ENCODE measurements around the gene PLET1. TPM values are rescaled to one million over a fixed set of nuclear protein-coding genes. Genes with fewer than 3 reads are reported as not detected.
A peak's percentile ranks its signal among the peaks of the same experiment; 100 is the strongest.

PLET1 gene
- total RNA-seq, 1 donor from 2014 or later, result not detected

DNA sequence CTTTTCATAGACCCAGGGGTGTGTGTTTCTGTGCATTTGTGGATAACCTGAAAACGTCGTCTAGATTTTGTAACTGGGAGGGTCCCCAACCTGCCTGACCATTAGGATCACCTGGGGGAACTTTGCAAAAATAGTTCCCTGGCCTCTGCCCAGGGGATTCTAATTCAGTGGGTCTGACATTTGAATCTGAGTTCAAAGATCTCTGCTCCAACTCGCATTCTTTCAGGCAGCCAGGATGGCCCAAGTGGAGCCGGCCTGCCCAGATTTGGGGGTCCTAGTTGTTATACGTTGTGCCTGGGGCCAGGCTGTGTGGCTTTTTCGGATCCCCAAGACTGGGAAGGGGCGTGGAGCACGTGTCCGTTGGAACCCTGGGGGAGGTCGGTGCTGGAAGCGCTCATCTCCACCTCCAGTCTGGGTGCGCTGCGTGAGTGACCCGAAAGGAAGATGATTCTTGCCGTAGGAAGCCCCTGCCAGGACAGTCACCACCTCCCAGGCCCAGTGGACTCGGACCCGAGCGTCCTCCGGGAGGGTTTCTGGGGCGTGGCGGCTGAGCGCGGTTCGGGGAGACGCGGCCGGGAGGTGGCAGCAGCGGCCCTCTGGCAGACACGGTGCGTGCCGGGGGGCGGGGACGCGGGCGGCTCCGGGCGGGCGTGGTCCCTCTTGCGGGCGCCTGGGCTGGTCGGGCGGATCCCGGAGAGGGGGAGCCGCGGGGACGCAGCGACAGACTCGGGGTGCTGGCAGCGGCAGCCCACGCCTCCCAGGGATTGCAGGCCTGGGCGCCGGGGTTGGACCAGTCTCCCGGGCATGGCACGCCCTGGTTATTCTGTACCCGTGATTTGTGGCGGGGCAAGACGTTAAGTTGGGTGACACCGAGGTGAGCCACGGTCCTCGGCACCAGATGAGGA is 29.2 kb upstream of the PLET1 start:
- Mint-ChIP-seq H3K4me3 (ENCODE audit: unreplicated experiment) (peak overlapping the region; percentile 86), H3K4me1 (ENCODE audit: low read depth, unreplicated experiment) (peaks cover 25% of the 10 kb centered on the region), H3K27me3 (ENCODE audit: low read depth, unreplicated experiment) (peaks cover 9% of the 10 kb centered on the region), H3K36me3 (ENCODE audit: low read depth, unreplicated experiment) (peaks cover 5% of the 10 kb centered on the region), H3K9me3 (ENCODE audit: unreplicated experiment) (no peaks in the 10 kb centered on the region), H3K27ac (ENCODE audit: unreplicated experiment) (peak overlapping the region; percentile 83)
- H3K79me2 ChIP-seq (ENCODE audit: insufficient read depth, low read length), result no peaks in the 10 kb centered on the region
- H2AFZ ChIP-seq (ENCODE audit: low read depth, low read length), result peak overlapping the region; percentile 88
- no peak for FAIRE-seq
- no peaks in the 10 kb centered on the region for H3K9me3 ChIP-seq (ENCODE audit: insufficient read depth, low read depth, low read length)
- no peak for DNase-seq (ENCODE audit: low read depth)
- peaks cover 31% of the 10 kb centered on the region for H3K4me1 ChIP-seq (ENCODE audit: insufficient read depth, low read length)
- H3K4me2 ChIP-seq (ENCODE audit: low read length), result peak overlapping the region; percentile 93
- H3K4me3 ChIP-seq (ENCODE audit: insufficient read depth, low read depth, low read length), result peak overlapping the region; percentile 66
- no peaks in the 10 kb centered on the region for H3K27me3 ChIP-seq (ENCODE audit: insufficient read depth, low read length)
- peak overlapping the region; percentile 51 for H3K27ac ChIP-seq (ENCODE audit: low read depth, low read length)
- H3K9ac ChIP-seq (ENCODE audit: low read length), result peak overlapping the region; percentile 82
- no peak for TF ChIP-seq EZH2 (IDR thresholded peaks at IDR 0.05; ENCODE audit: insufficient read depth, low read length)
- TF ChIP-seq, protein P1, sequence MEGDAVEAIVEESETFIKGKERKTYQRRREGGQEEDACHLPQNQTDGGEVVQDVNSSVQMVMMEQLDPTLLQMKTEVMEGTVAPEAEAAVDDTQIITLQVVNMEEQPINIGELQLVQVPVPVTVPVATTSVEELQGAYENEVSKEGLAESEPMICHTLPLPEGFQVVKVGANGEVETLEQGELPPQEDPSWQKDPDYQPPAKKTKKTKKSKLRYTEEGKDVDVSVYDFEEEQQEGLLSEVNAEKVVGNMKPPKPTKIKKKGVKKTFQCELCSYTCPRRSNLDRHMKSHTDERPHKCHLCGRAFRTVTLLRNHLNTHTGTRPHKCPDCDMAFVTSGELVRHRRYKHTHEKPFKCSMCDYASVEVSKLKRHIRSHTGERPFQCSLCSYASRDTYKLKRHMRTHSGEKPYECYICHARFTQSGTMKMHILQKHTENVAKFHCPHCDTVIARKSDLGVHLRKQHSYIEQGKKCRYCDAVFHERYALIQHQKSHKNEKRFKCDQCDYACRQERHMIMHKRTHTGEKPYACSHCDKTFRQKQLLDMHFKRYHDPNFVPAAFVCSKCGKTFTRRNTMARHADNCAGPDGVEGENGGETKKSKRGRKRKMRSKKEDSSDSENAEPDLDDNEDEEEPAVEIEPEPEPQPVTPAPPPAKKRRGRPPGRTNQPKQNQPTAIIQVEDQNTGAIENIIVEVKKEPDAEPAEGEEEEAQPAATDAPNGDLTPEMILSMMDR (IDR thresholded peaks at IDR 0.05; ENCODE audit: insufficient read depth, low read depth, low read length), result peak; percentile 33
- no peaks in the 10 kb centered on the region for H4K20me1 ChIP-seq (ENCODE audit: insufficient read depth, low read length)
- no peaks in the 10 kb centered on the region for H3K36me3 ChIP-seq (ENCODE audit: insufficient read depth, low read length)

DNA sequence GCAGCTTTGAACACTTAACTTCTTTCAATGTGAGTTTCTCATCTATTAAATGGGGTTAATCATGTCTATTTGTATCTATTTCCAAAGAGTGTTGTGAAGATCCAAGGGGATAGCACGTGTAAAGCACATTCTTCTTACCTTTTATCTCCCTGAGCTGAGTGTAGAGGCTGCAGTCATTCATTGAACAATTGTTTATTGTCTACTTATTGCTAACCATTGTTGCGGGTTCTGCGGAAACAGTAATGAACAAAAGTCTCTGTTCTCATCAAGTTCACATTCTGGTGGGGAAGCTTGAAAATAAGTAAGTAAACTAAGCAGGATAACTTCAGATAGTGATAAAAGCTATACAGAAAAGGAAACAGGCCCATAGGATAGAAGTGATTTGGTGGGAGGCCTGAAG is 27.4 kb upstream of the PLET1 start:
- Histone ChIP-seq H4K20me1 (ENCODE audit: insufficient read depth, low read length) (no peaks in the 10 kb centered on the region), H2AFZ (ENCODE audit: low read depth, low read length) (no peak overlapping the region), H3K4me3 (ENCODE audit: insufficient read depth, low read depth, low read length) (no peak overlapping the region), H3K4me1 (ENCODE audit: insufficient read depth, low read length) (peaks cover 17% of the 10 kb centered on the region), H3K9me3 (ENCODE audit: insufficient read depth, low read depth, low read length) (no peaks in the 10 kb centered on the region), H3K27me3 (ENCODE audit: insufficient read depth, low read length) (no peaks in the 10 kb centered on the region), H3K9ac (ENCODE audit: low read length) (no peak overlapping the region), H3K79me2 (ENCODE audit: insufficient read depth, low read length) (no peaks in the 10 kb centered on the region), H3K4me2 (ENCODE audit: low read length) (no peak overlapping the region), H3K36me3 (ENCODE audit: insufficient read depth, low read length) (no peaks in the 10 kb centered on the region), H3K27ac (ENCODE audit: low read depth, low read length) (no peak overlapping the region)
- no peak for TF ChIP-seq EZH2 (IDR thresholded peaks at IDR 0.05; ENCODE audit: insufficient read depth, low read length)
- TF ChIP-seq, protein P1 (IDR thresholded peaks at IDR 0.05; ENCODE audit: insufficient read depth, low read depth, low read length), result no peak
- FAIRE-seq (no peak), DNase-seq (ENCODE audit: low read depth) (no peak)
- H3K36me3 Mint-ChIP-seq (ENCODE audit: low read depth, unreplicated experiment), result peaks cover 2% of the 10 kb centered on the region
- peaks cover 13% of the 10 kb centered on the region for H3K27me3 Mint-ChIP-seq (ENCODE audit: low read depth, unreplicated experiment)
- H3K4me3 Mint-ChIP-seq (ENCODE audit: unreplicated experiment), result no peak overlapping the region
- H3K27ac Mint-ChIP-seq (ENCODE audit: unreplicated experiment), result no peak overlapping the region
- H3K9me3 Mint-ChIP-seq (ENCODE audit: unreplicated experiment), result no peaks in the 10 kb centered on the region
- peaks cover 19% of the 10 kb centered on the region for H3K4me1 Mint-ChIP-seq (ENCODE audit: low read depth, unreplicated experiment)

DNA sequence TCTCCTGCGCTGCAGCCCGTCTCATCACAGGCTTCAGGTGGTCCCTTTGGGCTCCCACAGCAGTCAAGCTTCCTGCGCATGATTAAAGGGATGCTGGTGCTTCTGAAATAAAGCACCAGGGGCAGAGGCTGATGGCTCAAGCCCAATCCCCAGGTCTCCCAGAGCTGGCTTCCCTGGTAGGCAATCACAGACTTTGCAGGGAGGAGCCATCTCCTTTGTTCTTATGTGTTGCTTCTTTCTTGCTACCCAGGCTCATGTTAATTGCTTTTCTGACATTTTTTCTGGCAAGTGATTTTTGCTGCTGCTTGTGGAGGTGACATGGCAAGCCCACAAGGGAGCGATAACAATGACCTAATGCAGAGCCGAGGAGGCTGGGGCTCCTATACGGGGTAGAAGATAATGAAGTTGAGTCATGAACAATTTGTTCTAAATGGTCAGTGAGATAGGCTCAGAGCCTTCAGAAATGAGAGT is 25.2 kb upstream of the PLET1 start:
- Mint-ChIP-seq H3K9me3 (ENCODE audit: unreplicated experiment) (no peaks in the 10 kb centered on the region), H3K4me1 (ENCODE audit: low read depth, unreplicated experiment) (peaks cover 13% of the 10 kb centered on the region), H3K27ac (ENCODE audit: unreplicated experiment) (no peak overlapping the region), H3K4me3 (ENCODE audit: unreplicated experiment) (no peak overlapping the region), H3K27me3 (ENCODE audit: low read depth, unreplicated experiment) (peaks cover 16% of the 10 kb centered on the region), H3K36me3 (ENCODE audit: low read depth, unreplicated experiment) (no peaks in the 10 kb centered on the region)
- no peak for TF ChIP-seq EZH2 (IDR thresholded peaks at IDR 0.05; ENCODE audit: insufficient read depth, low read length)
- TF ChIP-seq, protein P1 (IDR thresholded peaks at IDR 0.05; ENCODE audit: insufficient read depth, low read depth, low read length), result no peak
- Histone ChIP-seq H2AFZ (ENCODE audit: low read depth, low read length) (no peak overlapping the region), H3K4me2 (ENCODE audit: low read length) (no peak overlapping the region), H3K4me1 (ENCODE audit: insufficient read depth, low read length) (peaks cover 13% of the 10 kb centered on the region), H3K27ac (ENCODE audit: low read depth, low read length) (no peak overlapping the region), H3K79me2 (ENCODE audit: insufficient read depth, low read length) (no peaks in the 10 kb centered on the region), H4K20me1 (ENCODE audit: insufficient read depth, low read length) (no peaks in the 10 kb centered on the region), H3K36me3 (ENCODE audit: insufficient read depth, low read length) (no peaks in the 10 kb centered on the region), H3K27me3 (ENCODE audit: insufficient read depth, low read length) (peaks cover 3% of the 10 kb centered on the region), H3K9me3 (ENCODE audit: insufficient read depth, low read depth, low read length) (no peaks in the 10 kb centered on the region), H3K4me3 (ENCODE audit: insufficient read depth, low read depth, low read length) (no peak overlapping the region), H3K9ac (ENCODE audit: low read length) (no peak overlapping the region)
- no peak for FAIRE-seq
- DNase-seq (ENCODE audit: low read depth), result peak; percentile 72
